Mesenchymal stem cell (in vitro differentiated cells and primary cell): ENCODE results near the gene TLX3.

Experiments used
- DNase-seq: peaks from one replicate; pipeline ENCODE4 v3.0.0-alpha.2; 2013
- H2AFZ ChIP-seq: one replicate; pipeline ENCODE4 v1.6.1; 2013; ENCODE audit warnings: low read depth, mild to moderate bottlenecking, control low read depth, inconsistent platforms, low read length, moderate library complexity
- H2AK5ac ChIP-seq: 2 replicates; pipeline ENCODE4 v1.6.1; 2013; ENCODE audit warnings: low read length, moderate library complexity, mild to moderate bottlenecking, inconsistent platforms; ENCODE audit not compliant: severe bottlenecking
- H2BK120ac ChIP-seq: one replicate; pipeline ENCODE4 v1.6.1; 2013; ENCODE audit warnings: low read depth, mild to moderate bottlenecking, inconsistent platforms, low read length, moderate library complexity
- H2BK12ac ChIP-seq, 2 experiments: one replicate each; pipeline ENCODE4 v1.6.1; 2013; ENCODE audit warnings: inconsistent platforms in 2 of 2, low read length in 2 of 2, mild to moderate bottlenecking in 2 of 2, moderate library complexity in 2 of 2, control low read depth in 1 of 2
- H2BK15ac ChIP-seq: one replicate; pipeline ENCODE4 v1.6.1; 2013; ENCODE audit warnings: mild to moderate bottlenecking, low read depth, inconsistent platforms; ENCODE audit not compliant: poor library complexity, severe bottlenecking
- H2BK5ac ChIP-seq: 2 replicates; pipeline ENCODE4 v1.6.1; 2013; ENCODE audit warnings: low read depth, mild to moderate bottlenecking, low read length, control low read depth, inconsistent platforms; ENCODE audit not compliant: poor library complexity, severe bottlenecking
- H3K14ac ChIP-seq, 2 experiments: one replicate each; pipeline ENCODE4 v1.6.1; 2013; ENCODE audit warnings: inconsistent platforms in 2 of 2, low read length in 2 of 2, control low read depth in 1 of 2, mild to moderate bottlenecking in 1 of 2, moderate library complexity in 1 of 2
- H3K18ac ChIP-seq, 2 experiments: one replicate each; pipeline ENCODE4 v1.6.1; 2013; ENCODE audit warnings: inconsistent platforms in 2 of 2, low read length in 2 of 2, control low read depth in 1 of 2, low read depth in 1 of 2, mild to moderate bottlenecking in 1 of 2
- H3K23ac ChIP-seq, 2 experiments: one replicate each; pipeline ENCODE4 v1.6.1; 2013; ENCODE audit warnings: inconsistent platforms in 2 of 2, low read length in 2 of 2, mild to moderate bottlenecking in 2 of 2, moderate library complexity in 2 of 2, control low read depth in 1 of 2
- H3K27ac ChIP-seq: 2 replicates; pipeline ENCODE4 v1.5.1; 2013; ENCODE audit warnings: mild to moderate bottlenecking, moderate library complexity, low read length, control low read depth, inconsistent platforms; ENCODE audit not compliant: poor library complexity, severe bottlenecking
- H3K27me3 ChIP-seq, 2 experiments: 2 replicates each; pipeline versions ENCODE4 v1.6.1 to v1.7.0; 2013; ENCODE audit warnings: low read length in 2 of 2, mild to moderate bottlenecking in 2 of 2, moderate library complexity in 2 of 2, control low read depth in 1 of 2, inconsistent platforms in 1 of 2; ENCODE audit not compliant: control insufficient read depth in 1 of 2, insufficient read depth in 1 of 2
- H3K36me3 ChIP-seq, 2 experiments: 2 replicates each; pipeline versions ENCODE4 v1.6.1 to v1.7.0; 2013; ENCODE audit warnings: low read length in 2 of 2, control low read depth in 1 of 2, inconsistent platforms in 1 of 2, low read depth in 1 of 2, mild to moderate bottlenecking in 1 of 2; ENCODE audit not compliant: insufficient read depth in 2 of 2, control insufficient read depth in 1 of 2
- H3K4ac ChIP-seq, 2 experiments: one replicate each; pipeline ENCODE4 v1.6.1; 2013; ENCODE audit warnings: inconsistent platforms in 2 of 2, low read length in 2 of 2, mild to moderate bottlenecking in 2 of 2, moderate library complexity in 2 of 2, control low read depth in 1 of 2, low read depth in 1 of 2
- H3K4me1 ChIP-seq: 2 replicates; pipeline ENCODE4 v1.6.1; 2013; ENCODE audit warnings: low read depth, low read length, control low read depth; ENCODE audit not compliant: control insufficient read depth, insufficient read depth
- H3K4me2 ChIP-seq: 2 replicates; pipeline ENCODE4 v1.6.1; 2013; ENCODE audit warnings: low read length, mild to moderate bottlenecking, inconsistent platforms; ENCODE audit not compliant: poor library complexity, severe bottlenecking
- H3K4me3 ChIP-seq, 2 experiments: 2 replicates each; pipeline versions ENCODE4 v1.5.1 to v1.7.0; 2013; ENCODE audit warnings: low read length in 2 of 2, mild to moderate bottlenecking in 2 of 2, control low read depth in 1 of 2, low read depth in 1 of 2; ENCODE audit not compliant: insufficient read depth in 1 of 2
- H3K79me1 ChIP-seq: replicated peaks from 2 replicates; pipeline ENCODE4 v1.6.1; 2013; ENCODE audit warnings: mild to moderate bottlenecking, control low read depth, low read length, inconsistent platforms; ENCODE audit not compliant: poor library complexity, severe bottlenecking
- H3K9ac ChIP-seq: 2 replicates; pipeline ENCODE4 v1.7.0; 2013; ENCODE audit warnings: mild to moderate bottlenecking, low read length, moderate library complexity
- H3K9me3 ChIP-seq: 2 replicates; pipeline ENCODE4 v1.7.0; 2013; ENCODE audit warnings: mild to moderate bottlenecking, low read length; ENCODE audit not compliant: control insufficient read depth
- H4K8ac ChIP-seq: one replicate; pipeline ENCODE4 v1.6.1; 2013; ENCODE audit warnings: inconsistent platforms, mild to moderate bottlenecking, low read length, moderate library complexity
- H4K91ac ChIP-seq: one replicate; pipeline ENCODE4 v1.6.1; 2013; ENCODE audit warnings: mild to moderate bottlenecking, low read length, inconsistent platforms
- WGBS: methylation state at CpG from one replicate; pipeline ENCODE4 v1.1.7; 2013; ENCODE audit warnings: mixed read lengths; 5-methylcytosine and 5-hydroxymethylcytosine counted together

The TLX3 gene

GRCh38 chr5:171264843-171265242 lies 44.2 kb upstream of the TLX3 start:
- Histone ChIP-seq H3K27me3 (no peaks in the 10 kb centered on the region), H3K4me1 (peaks cover 2% of the 10 kb centered on the region), H2BK120ac (no peak overlapping the region), H3K4me2 (no peak overlapping the region), H3K27ac (no peak overlapping the region), H3K4ac (no peak overlapping the region), H3K36me3 (no peaks in the 10 kb centered on the region), H3K4me3 (no peak overlapping the region), H2BK5ac (no peak overlapping the region), H4K8ac (no peak overlapping the region), H3K23ac (no peak overlapping the region), H3K79me1 (no peaks in the 10 kb centered on the region), H2BK15ac (no peak overlapping the region), H3K18ac (no peak overlapping the region), H3K14ac (no peak overlapping the region), H2AFZ (no peak overlapping the region), H3K9me3 (no peaks in the 10 kb centered on the region), H3K9ac (no peak overlapping the region), H2AK5ac (no peak overlapping the region), H4K91ac (no peak overlapping the region), H2BK12ac (no peak overlapping the region)
- 100% methylated on average over 1 of the region's 2 CpGs for WGBS
- DNase-seq = no peak

DNA sequence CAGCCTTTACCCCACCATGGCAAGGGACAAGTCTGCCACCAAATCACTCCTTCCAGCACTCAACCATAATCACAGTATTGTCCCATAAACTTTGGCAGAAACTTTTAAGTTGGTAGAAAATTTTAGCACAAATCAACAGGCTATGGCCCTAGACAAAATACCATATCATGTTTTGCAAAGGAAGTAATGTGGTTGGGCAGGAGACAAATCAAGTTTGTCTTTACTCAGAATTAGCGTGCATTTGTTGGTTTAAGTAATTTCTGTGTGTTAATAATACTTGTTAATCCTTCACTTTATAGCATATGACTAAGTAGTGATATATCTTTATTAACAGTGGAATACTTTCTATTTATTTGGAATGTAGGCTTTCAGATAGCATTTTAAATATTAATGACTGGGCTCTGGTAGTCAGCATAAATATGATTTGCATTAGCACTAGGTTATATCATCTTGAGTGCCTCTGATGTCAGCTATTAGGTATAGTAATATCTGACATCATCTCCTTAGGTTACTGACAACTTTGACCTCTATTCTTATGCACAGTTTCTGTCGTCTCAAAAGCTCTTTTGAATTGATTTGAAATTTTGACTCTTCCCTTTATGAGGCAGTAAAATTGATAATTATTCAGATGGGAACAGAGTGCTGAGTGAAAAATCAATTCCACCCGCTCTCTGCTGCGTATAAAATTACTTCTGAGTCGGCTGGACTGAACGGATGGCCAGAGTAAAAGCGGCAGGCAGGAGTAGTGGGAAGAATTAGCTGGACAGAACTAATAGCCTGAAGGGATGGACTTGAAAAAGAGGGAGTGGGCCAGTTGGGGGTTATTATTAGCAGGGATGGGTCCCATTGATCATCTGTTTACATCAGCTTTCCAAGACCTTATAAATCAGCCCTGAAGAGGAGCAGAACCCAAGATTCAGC lies 40.1 kb upstream of the TLX3 start:
- no peaks in the 10 kb centered on the region for H3K36me3 ChIP-seq
- no peak overlapping the region for H3K4ac ChIP-seq
- H3K4me3 ChIP-seq = no peak overlapping the region
- H3K14ac ChIP-seq = no peak overlapping the region
- no peaks in the 10 kb centered on the region for H3K27me3 ChIP-seq
- no peak overlapping the region for H3K18ac ChIP-seq
- H2BK15ac ChIP-seq = no peak overlapping the region
- 97% methylated on average over 6 of the region's 7 CpGs for WGBS
- no peak overlapping the region for H2BK12ac ChIP-seq
- H3K4me2 ChIP-seq = peak overlapping the region; percentile 36
- no peak overlapping the region for H3K9ac ChIP-seq
- H3K23ac ChIP-seq = no peak overlapping the region
- H4K8ac ChIP-seq = no peak overlapping the region
- H2AFZ ChIP-seq = no peak overlapping the region
- H3K4me1 ChIP-seq = peaks cover 2% of the 10 kb centered on the region
- H3K79me1 ChIP-seq = no peaks in the 10 kb centered on the region
- H2AK5ac ChIP-seq = no peak overlapping the region
- H3K27ac ChIP-seq = peak overlapping the region; percentile 73
- no peak overlapping the region for H2BK120ac ChIP-seq
- no peak for DNase-seq
- no peaks in the 10 kb centered on the region for H3K9me3 ChIP-seq
- peak overlapping the region; percentile 8 for H2BK5ac ChIP-seq
- no peak overlapping the region for H4K91ac ChIP-seq

DNA sequence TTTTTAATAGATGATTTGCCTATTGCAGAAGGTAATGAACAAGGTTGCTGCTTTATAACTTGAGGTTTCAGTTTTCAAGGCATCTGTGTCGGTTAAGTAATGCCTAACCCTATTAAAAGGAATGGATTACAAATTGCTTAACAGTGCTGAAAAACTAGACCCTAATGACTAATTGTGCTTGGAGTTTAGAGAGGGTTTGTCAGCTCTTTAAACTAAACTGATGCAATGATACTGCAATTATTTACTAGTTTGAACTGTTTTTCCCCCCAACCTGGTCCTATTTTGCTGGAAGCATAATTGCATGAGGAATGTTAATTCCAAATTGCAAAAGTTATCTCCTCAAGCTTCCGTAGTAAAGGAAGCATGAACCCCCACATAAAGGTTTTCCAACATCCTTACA lies 39.3 kb upstream of the TLX3 start:
- Histone ChIP-seq H2BK12ac (no peak overlapping the region), H3K23ac (no peak overlapping the region), H3K18ac (no peak overlapping the region), H2BK120ac (no peak overlapping the region), H3K14ac (no peak overlapping the region), H3K36me3 (no peaks in the 10 kb centered on the region), H2BK15ac (no peak overlapping the region), H3K27ac (peak overlapping the region; percentile 91), H3K4me1 (peaks cover 2% of the 10 kb centered on the region), H4K91ac (no peak overlapping the region), H3K4me3 (no peak overlapping the region), H3K27me3 (no peaks in the 10 kb centered on the region), H3K4me2 (no peak overlapping the region), H3K9me3 (no peaks in the 10 kb centered on the region), H3K79me1 (no peaks in the 10 kb centered on the region), H2AK5ac (no peak overlapping the region), H3K9ac (no peak overlapping the region), H2AFZ (no peak overlapping the region), H3K4ac (no peak overlapping the region), H4K8ac (no peak overlapping the region), H2BK5ac (no peak overlapping the region)
- peak; percentile 81 for DNase-seq
- 79% methylated on average over 1 of the region's 2 CpGs for WGBS

- no peaks in the 10 kb centered on the region for H3K36me3 ChIP-seq
- 100% methylated on average over 2 of the region's 3 CpGs for WGBS
- H3K4me2 ChIP-seq = no peak overlapping the region
- H2AK5ac ChIP-seq = no peak overlapping the region
- no peak overlapping the region for H3K14ac ChIP-seq
- H3K9me3 ChIP-seq = no peaks in the 10 kb centered on the region
- H3K27me3 ChIP-seq = no peaks in the 10 kb centered on the region
- no peak overlapping the region for H2BK12ac ChIP-seq
- no peak overlapping the region for H4K8ac ChIP-seq
- no peak overlapping the region for H3K23ac ChIP-seq
- H3K79me1 ChIP-seq = no peaks in the 10 kb centered on the region
- peak; percentile 42 for DNase-seq
- no peak overlapping the region for H3K4ac ChIP-seq
- H4K91ac ChIP-seq = no peak overlapping the region
- no peak overlapping the region for H3K9ac ChIP-seq
- no peak overlapping the region for H2AFZ ChIP-seq
- no peak overlapping the region for H3K4me3 ChIP-seq
- no peak overlapping the region for H2BK120ac ChIP-seq
- H3K18ac ChIP-seq = no peak overlapping the region
- no peak overlapping the region for H2BK15ac ChIP-seq
- peaks cover 2% of the 10 kb centered on the region for H3K4me1 ChIP-seq
- peak overlapping the region; percentile 91 for H3K27ac ChIP-seq
- no peak overlapping the region for H2BK5ac ChIP-seq
Observed at GRCh38 chr5:171270136-171270535, 38.9 kb upstream of the TLX3 start.
